ENCODE measurements around the gene RBM28. TPM values are rescaled to one million over a fixed set of nuclear protein-coding genes. Genes with fewer than 3 reads are reported as not detected.

RBM28 gene
- total RNA-seq, 1 donor from 2014 or later = 35.7 TPM

DNA sequence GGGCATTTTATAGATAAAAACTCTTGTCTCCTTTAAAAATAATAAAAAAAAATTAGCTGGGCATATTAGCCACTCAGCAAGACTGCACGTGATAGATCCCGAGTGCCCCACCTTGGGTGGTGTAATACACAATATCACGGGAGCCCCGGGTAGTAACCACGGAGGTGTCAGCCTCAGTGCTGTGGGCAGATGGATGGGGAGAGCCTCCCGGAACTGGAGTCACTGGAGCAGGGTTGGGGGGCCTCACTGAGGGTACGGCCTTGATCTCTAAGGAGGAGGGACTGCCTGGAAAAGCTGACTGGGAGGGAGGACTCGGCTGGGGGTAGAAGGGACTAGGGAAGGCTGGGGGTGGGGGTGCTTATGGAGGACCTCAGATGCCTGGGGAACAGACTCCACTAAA, 90.0 kb downstream of the RBM28 start:
- H3K27ac ChIP-seq (replicated peaks) = no peak overlapping the region
- H3K4me1 ChIP-seq = no peaks in the 10 kb centered on the region
- intact Hi-C loops (cut with micrococcal nuclease) = no loop called here
- no peaks in the 10 kb centered on the region for H3K9me3 ChIP-seq (replicated peaks)
- no peak for DNase-seq
- H3K27me3 ChIP-seq (ENCODE audit: low read depth) = peaks cover 73% of the 10 kb centered on the region
- TF ChIP-seq, protein P1, sequence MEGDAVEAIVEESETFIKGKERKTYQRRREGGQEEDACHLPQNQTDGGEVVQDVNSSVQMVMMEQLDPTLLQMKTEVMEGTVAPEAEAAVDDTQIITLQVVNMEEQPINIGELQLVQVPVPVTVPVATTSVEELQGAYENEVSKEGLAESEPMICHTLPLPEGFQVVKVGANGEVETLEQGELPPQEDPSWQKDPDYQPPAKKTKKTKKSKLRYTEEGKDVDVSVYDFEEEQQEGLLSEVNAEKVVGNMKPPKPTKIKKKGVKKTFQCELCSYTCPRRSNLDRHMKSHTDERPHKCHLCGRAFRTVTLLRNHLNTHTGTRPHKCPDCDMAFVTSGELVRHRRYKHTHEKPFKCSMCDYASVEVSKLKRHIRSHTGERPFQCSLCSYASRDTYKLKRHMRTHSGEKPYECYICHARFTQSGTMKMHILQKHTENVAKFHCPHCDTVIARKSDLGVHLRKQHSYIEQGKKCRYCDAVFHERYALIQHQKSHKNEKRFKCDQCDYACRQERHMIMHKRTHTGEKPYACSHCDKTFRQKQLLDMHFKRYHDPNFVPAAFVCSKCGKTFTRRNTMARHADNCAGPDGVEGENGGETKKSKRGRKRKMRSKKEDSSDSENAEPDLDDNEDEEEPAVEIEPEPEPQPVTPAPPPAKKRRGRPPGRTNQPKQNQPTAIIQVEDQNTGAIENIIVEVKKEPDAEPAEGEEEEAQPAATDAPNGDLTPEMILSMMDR (IDR thresholded peaks at IDR 0.05; ENCODE audit: borderline replicate concordance) = no peak
- H3K4me3 ChIP-seq = no peak overlapping the region
- no peaks in the 10 kb centered on the region for H3K36me3 ChIP-seq

DNA sequence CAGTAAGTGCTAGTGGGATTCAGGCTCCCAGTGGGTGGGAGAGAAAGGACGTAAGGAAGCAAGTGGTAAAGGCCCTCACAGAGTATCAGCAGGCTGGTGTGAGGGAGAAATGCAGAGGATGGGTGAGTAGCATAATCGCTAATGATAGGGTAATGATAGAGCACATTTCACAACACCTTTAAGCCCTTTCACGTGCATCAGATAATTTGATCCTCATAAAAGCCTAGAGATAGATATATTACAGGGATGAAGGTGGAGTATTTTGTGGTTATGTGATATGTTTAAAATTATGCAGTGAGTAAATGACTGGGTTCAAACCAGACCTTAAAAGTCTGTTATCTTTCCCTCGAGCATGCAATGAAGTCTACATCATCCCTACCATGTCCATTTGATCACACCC, 92.4 kb downstream of the RBM28 start:
- no peaks in the 10 kb centered on the region for H3K9me3 ChIP-seq (replicated peaks)
- H3K4me3 ChIP-seq = no peak overlapping the region
- H3K27me3 ChIP-seq (ENCODE audit: low read depth) = peaks cover 82% of the 10 kb centered on the region
- H3K36me3 ChIP-seq = no peaks in the 10 kb centered on the region
- TF ChIP-seq, protein P1 (IDR thresholded peaks at IDR 0.05; ENCODE audit: borderline replicate concordance) = no peak
- intact Hi-C loops (cut with micrococcal nuclease) = no loop called here
- H3K4me1 ChIP-seq = no peaks in the 10 kb centered on the region
- H3K27ac ChIP-seq (replicated peaks) = no peak overlapping the region
- DNase-seq = no peak

Other genes with a start within 250 kb of the RBM28 start
- gene LEP, start 102.6 kb downstream of the RBM28 start, total RNA-seq = 0.14 TPM
- gene PRRT4, start 17.8 kb upstream of the RBM28 start, total RNA-seq = 1.6 TPM
- 17.4 TPM for gene IMPDH1, start 66.1 kb upstream of the RBM28 start, total RNA-seq
- 7.9 TPM for gene HILPDA, start 112.0 kb upstream of the RBM28 start, total RNA-seq
- 19.5 TPM for gene METTL2B, start 132.8 kb upstream of the RBM28 start, total RNA-seq

Measured in left ventricle myocardium inferior (tissue), 1 donor.